Coronary artery (tissue), 2 donors: Measurements from ENCODE around the gene ESAM.
A peak's percentile ranks its signal among the peaks of the same experiment; 100 is the strongest.

Experiments
- DNase-seq: peaks from one replicate; pipeline ENCODE4 v3.0.0-alpha.2; 2017; ENCODE audit warnings: low spot score
- H3K27ac ChIP-seq, 2 donors: fragments of 200-600 bp; sonication (generic); one replicate each; pipeline ENCODE4 v1.5.1; 2016 to 2019
- H3K4me3 ChIP-seq: fragments of 200-600 bp; sonication (generic); 2 replicates; pipeline ENCODE4 v1.5.1; 2016; ENCODE audit warnings: mild to moderate bottlenecking, moderate library complexity
- TF ChIP-seq, protein P1 (sequence below): fragments of 200-600 bp; sonication (generic); IDR thresholded peaks from one replicate; pipeline ENCODE4 v1.5.1; 2019; ENCODE audit warnings: antibody characterized with exemption

ESAM gene

DNA sequence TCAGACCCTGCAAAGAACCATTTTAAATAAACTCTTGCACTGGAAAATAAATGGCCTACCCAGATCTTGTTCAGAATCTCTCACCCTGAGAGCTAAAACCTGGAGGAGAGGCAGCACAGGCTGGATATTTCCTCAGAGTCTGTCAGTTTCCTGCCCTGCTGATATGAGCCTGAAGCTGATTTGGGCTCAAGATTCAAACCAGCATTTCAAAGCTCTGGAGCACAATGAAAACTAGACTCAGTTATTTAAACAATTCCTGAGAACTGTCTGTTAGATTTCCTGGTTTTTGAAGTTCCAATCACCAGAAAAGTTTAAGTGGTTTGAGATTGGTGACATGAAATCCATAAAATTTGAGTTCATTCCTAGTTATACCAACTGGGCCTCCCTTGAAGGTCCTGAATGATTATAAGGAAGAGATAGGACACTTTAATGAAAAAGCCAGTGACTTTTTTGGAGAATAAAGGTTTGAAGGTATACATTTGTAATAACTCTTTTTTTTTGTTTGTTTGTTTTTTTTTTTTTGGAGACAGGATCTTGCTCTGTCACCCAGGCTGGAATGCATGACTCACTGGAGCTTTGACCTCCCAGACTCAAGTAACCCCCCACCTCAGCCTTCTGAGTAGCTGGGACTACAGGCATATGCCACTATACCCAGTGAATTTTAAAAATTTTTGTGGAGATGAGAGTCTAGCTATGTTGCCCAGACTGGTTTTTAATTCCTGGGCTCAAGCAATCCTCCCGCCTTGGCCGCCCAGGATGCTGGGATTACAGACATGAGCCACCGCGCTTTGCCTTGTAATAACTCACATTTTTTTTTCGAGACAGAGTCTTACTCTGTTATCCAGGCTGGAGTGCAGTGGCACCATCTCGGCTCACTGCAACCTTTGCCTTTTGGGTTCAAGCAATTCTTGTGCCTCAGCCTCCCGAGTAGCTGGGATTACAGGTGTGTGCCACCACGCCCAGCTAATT lies 8.0 kb upstream of the ESAM start:
- Histone ChIP-seq H3K27ac (peak overlapping the region in 1 of 2 donors; percentile 44), H3K4me3 (no peak overlapping the region)
- no peak for DNase-seq
- TF ChIP-seq, protein P1, sequence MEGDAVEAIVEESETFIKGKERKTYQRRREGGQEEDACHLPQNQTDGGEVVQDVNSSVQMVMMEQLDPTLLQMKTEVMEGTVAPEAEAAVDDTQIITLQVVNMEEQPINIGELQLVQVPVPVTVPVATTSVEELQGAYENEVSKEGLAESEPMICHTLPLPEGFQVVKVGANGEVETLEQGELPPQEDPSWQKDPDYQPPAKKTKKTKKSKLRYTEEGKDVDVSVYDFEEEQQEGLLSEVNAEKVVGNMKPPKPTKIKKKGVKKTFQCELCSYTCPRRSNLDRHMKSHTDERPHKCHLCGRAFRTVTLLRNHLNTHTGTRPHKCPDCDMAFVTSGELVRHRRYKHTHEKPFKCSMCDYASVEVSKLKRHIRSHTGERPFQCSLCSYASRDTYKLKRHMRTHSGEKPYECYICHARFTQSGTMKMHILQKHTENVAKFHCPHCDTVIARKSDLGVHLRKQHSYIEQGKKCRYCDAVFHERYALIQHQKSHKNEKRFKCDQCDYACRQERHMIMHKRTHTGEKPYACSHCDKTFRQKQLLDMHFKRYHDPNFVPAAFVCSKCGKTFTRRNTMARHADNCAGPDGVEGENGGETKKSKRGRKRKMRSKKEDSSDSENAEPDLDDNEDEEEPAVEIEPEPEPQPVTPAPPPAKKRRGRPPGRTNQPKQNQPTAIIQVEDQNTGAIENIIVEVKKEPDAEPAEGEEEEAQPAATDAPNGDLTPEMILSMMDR: no peak

DNA sequence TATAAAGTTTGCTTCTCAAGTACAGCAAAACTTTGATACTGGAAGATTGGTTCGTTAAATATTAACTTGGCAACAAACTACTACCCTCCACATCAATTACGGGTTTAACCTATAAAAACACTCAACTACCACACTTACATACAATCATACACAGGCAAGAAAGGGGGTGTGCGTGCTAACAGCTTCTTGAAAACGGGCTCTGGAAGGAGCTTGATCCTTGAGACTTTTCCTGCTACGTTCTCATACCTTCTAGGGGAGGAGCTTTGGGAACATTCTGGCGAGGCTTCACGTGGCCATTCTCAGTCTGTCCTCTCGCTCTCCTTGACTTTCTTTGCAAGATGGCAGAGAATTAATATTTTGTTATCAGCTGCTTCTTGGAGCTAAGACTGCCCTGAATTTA lies 6.8 kb upstream of the ESAM start:
- TF ChIP-seq, protein P1: no peak
- DNase-seq: no peak
- Histone ChIP-seq H3K27ac (no peak overlapping the region), H3K4me3 (no peak overlapping the region)

DNA sequence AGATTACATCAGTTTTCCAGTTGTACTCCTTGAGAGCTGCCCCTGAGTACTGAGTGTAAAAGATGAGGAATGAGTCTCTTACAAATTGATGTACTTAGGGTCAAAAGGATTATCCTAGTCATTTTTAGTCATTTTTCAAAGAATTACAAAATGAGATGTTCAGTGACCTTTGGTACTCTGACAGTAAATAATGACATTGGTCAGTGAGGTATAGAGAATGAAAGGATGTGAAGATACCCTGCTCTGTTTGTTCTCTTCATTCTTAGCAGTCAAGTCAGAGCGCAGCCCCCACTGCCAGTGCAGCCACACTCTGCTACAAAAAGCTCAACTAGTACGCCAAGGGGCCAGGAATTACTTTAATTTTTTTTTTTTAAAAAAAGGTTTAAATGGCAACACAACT lies 4.1 kb upstream of the ESAM start:
- H3K27ac ChIP-seq: no peak overlapping the region
- DNase-seq: no peak
- no peak overlapping the region for H3K4me3 ChIP-seq
- TF ChIP-seq, protein P1: no peak

DNA sequence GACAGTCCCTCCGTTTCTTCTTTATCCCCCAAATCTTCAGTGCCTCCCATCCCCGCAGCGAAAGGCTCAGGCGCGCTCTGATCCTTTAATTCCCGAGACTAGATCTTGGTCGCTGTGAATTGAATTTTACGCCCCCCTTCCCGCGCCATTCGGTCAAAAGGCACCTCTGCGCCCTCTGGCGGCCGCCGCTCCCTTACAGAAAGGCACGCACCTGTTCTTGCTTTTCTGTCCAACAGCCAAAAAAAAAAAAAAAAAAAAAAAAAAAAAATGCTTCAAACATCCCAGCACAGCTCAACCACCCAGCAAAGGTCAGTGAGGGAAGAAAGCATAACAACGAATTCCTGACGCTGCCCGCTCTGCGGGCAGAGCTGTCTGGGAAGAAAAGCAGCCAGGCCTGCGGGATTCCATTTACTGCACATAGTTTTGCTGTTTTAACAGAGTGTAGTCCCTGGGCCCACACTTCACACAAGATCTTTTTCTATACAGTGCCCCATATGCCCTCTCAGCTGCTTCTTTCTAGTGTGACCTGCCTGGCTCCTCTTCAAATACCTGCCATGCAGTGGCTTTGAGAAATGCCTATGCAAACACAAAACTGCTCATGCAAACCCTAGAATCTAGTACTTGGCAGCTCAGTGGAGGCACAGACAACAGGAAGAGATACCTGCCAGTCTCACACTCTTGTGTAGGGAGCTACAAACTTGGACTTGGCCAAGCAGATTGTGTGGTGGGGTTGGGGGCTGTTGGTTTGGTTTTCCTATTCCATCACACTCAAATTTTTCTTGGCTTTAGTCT lies 1.3 kb upstream of the ESAM start:
- peak; percentile 89 for DNase-seq
- Histone ChIP-seq H3K4me3 (peak overlapping the region; percentile 92), H3K27ac (peak overlapping the region; percentile 94 to 99)
- TF ChIP-seq, protein P1: peak; percentile 50

DNA sequence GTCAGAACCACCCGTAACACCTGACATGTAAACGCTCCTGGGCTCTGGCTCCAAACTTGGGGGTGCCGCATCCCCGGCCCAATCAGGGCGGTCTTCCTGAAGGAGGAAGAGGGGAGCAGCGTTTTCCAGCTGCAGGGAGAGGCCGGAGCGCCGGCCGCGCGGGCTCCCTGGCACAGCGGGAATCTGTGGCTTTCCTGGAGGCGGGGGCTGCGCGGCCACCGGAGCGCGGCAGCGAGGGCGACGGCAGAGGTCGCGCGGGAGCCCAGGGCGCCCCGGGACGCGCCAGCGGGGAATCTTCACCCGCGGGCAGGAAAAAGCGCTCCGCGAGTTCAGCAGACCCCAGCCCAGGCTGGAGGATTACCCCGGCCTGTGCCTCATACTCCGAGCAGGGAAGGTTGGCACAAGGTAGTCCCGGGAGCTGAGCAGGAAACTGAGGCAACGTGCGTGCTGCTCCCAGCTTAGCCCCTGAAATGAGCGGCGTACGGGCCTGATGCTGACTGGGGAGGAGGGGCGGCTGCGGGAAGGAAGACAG lies 600 bp upstream of the ESAM start:
- TF ChIP-seq, protein P1: no peak
- DNase-seq: no peak
- peak overlapping the region; percentile 92 for H3K4me3 ChIP-seq
- H3K27ac ChIP-seq: peak overlapping the region; percentile 94 to 99

DNA sequence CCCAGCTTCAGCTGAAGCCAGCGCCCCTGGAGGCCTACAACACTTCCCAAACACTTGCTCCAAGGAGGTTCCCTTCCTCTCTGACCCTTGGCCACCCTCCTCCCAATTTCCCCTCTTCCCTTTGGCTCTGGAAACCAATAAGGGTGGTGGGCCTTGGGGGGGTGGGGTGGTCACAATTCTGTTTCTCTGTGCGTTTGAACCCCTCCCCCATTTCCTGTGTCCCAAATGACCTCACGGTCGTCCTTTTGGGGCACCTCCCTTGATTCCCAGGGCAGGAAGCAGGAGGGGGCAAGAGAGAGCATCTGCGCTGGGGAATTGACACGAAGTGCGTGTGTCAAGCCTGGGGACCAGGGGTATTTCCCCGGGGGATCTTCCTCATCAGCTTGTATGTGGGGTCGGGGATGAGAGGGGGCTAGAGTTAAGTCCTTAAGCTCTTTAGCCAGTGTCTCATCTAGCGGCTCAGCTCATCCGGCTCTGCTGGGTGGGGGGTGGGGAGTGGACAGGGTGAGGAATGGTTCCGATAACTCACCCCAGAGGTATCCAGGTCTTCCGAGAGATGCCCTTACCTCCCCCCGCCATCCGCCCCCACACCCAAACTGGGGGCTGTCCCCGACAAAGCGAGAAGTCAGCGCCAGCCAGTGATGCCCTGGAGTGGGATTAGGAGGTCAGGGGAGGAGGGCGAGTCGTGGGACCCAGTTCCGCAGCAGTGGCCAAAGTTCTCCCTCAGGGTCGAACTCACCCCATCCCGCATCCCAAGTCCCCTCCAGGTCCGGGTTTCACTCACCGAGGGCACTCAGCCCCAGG lies 587 bp downstream of the ESAM start:
- H3K27ac ChIP-seq: peak overlapping the region; percentile 94 to 99

More for the DNA sequence above, 587 bp downstream of the ESAM start:
- TF ChIP-seq, protein P1: no peak
- no peak for DNase-seq
- peak overlapping the region; percentile 92 for H3K4me3 ChIP-seq
